ENCODE data around the gene XXYLT1. TPM values are rescaled to one million over a fixed set of nuclear protein-coding genes. Genes with fewer than 3 reads are reported as not detected.
A peak's percentile ranks its signal among the peaks of the same experiment; 100 is the strongest.

Gene XXYLT1
- total RNA-seq, 3 donors from 2014 or later: 10.0 to 10.7 (median 10.2) TPM

GRCh38 chr3:195072916-195073564, 197.9 kb downstream of the XXYLT1 start:
- H3K9me3 ChIP-seq: no peaks in the 10 kb centered on the region
- no peak for TF ChIP-seq CTCF (IDR thresholded peaks at IDR 0.05)
- H3K36me3 ChIP-seq (ENCODE audit: low read depth): no peaks in the 10 kb centered on the region
- peaks cover 3% of the 10 kb centered on the region for H3K4me1 ChIP-seq (ENCODE audit: low read depth)
- H3K4me3 ChIP-seq: no peak overlapping the region
- ATAC-seq (no peak), DNase-seq (no peak)
- intact Hi-C loops (cut with DNase I, micrococcal nuclease): no loop called here

- intact Hi-C loops (cut with DNase I, micrococcal nuclease): no loop called here
- DNase-seq (no peak), ATAC-seq (no peak)
These were observed 198.8 kb downstream of the XXYLT1 start for GRCh38 chr3:195071916-195072820.

GRCh38 chr3:195071011-195071728, 199.8 kb downstream of the XXYLT1 start:
- no peak overlapping the region for H3K4me3 ChIP-seq
- intact Hi-C loops (cut with DNase I, micrococcal nuclease): no loop called here
- ATAC-seq (no peak), DNase-seq (no peak)
- H3K36me3 ChIP-seq (ENCODE audit: low read depth): no peaks in the 10 kb centered on the region
- TF ChIP-seq CTCF (IDR thresholded peaks at IDR 0.05): no peak
- peaks cover 3% of the 10 kb centered on the region for H3K4me1 ChIP-seq (ENCODE audit: low read depth)
- H3K9me3 ChIP-seq: no peaks in the 10 kb centered on the region

More at GRCh38 chr3:195071916-195072820, 198.8 kb downstream of the XXYLT1 start:
- Histone ChIP-seq H3K9me3 (no peaks in the 10 kb centered on the region), H3K4me3 (no peak overlapping the region), H3K4me1 (ENCODE audit: low read depth) (peaks cover 3% of the 10 kb centered on the region), H3K36me3 (ENCODE audit: low read depth) (no peaks in the 10 kb centered on the region)
- no peak for TF ChIP-seq CTCF (IDR thresholded peaks at IDR 0.05)

- TF ChIP-seq CTCF (IDR thresholded peaks at IDR 0.05): no peak
- Histone ChIP-seq H3K9me3 (no peaks in the 10 kb centered on the region), H3K36me3 (ENCODE audit: low read depth) (no peaks in the 10 kb centered on the region), H3K4me3 (no peak overlapping the region), H3K4me1 (ENCODE audit: low read depth) (peaks cover 3% of the 10 kb centered on the region)
- ATAC-seq (peak; percentile 68), DNase-seq (no peak)
- intact Hi-C loops (cut with DNase I, micrococcal nuclease): no loop called here
These were observed 200.6 kb downstream of the XXYLT1 start for GRCh38 chr3:195070336-195070735.

GRCh38 chr3:195069501-195070251, 201.3 kb downstream of the XXYLT1 start:
- DNase-seq (peak in 1 of 3 donors; percentile 17), ATAC-seq (no peak)
- H3K9me3 ChIP-seq: no peaks in the 10 kb centered on the region
- H3K36me3 ChIP-seq (ENCODE audit: low read depth): no peaks in the 10 kb centered on the region
- no peak for TF ChIP-seq CTCF (IDR thresholded peaks at IDR 0.05)
- intact Hi-C loops (cut with DNase I, micrococcal nuclease): no loop called here
- no peak overlapping the region for H3K4me3 ChIP-seq
- peaks cover 3% of the 10 kb centered on the region for H3K4me1 ChIP-seq (ENCODE audit: low read depth)
